Measurements from ENCODE around the gene SYVN1.
A peak's percentile ranks its signal among the peaks of the same experiment; 100 is the strongest.

The SYVN1 gene

DNA sequence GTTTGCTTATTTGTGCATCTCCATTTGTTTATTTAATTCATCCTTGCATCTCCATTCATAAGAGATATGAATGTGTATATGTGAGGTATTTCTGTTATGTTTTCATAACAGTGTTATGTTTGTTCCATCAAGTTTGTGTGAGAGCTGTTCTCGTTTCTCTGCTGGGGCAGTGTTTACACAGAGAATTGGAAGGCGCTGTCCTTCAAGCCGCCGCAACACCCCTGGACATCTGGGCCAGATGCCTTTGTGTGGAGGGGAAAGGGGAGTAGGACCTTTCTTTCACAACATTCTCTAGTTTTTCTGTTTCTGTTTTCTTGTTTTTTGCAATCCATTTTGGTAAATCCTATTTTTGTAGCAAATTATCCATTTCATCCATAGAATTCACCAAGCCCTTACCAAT lies 29.7 kb downstream of the SYVN1 start:
- H3K4me3 ChIP-seq (ENCODE audit: low read depth, low read length), result no peak overlapping the region
- ChIA-PET POLR2A (no interaction called here), CTCF (interaction anchor here (0.6 to 4.8 kb wide), 2 partner anchors 8 to 258 kb away, joined by 3 to 51 read pairs; partner anchors contain the start of gene TM7SF2)
- DNase-seq (ENCODE audit: low read depth, low spot score), result no peak
- TF ChIP-seq, protein P1, sequence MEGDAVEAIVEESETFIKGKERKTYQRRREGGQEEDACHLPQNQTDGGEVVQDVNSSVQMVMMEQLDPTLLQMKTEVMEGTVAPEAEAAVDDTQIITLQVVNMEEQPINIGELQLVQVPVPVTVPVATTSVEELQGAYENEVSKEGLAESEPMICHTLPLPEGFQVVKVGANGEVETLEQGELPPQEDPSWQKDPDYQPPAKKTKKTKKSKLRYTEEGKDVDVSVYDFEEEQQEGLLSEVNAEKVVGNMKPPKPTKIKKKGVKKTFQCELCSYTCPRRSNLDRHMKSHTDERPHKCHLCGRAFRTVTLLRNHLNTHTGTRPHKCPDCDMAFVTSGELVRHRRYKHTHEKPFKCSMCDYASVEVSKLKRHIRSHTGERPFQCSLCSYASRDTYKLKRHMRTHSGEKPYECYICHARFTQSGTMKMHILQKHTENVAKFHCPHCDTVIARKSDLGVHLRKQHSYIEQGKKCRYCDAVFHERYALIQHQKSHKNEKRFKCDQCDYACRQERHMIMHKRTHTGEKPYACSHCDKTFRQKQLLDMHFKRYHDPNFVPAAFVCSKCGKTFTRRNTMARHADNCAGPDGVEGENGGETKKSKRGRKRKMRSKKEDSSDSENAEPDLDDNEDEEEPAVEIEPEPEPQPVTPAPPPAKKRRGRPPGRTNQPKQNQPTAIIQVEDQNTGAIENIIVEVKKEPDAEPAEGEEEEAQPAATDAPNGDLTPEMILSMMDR (IDR thresholded peaks at IDR 0.05; ENCODE audit: insufficient read depth, low read length, missing control alignments), result no peak

DNA sequence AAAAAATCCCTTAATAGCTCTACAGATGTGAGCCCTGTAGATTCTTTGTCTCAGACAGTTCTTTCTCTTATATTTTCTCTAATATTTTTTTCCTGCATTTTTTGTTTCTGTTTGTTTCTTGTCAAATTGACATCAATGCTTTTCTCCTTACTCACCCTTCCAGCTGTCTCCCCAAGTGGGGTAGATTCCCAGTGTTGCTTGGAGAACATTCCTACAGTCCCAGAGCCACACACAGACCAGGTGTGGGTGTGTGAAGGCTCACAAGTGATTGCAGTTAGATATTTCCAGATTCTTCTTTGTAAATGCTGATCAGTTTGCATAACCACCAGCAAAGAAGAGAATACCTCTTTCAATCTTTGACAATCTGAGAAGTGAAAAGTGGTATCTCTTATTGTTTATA lies 30.8 kb downstream of the SYVN1 start:
- ChIA-PET POLR2A (no interaction called here), CTCF (interaction anchor here (1.4 to 4.8 kb wide), 5 partner anchors 9 to 89 kb away, joined by 4 to 51 read pairs (median 6); partner anchors contain the start of genes ARL2, TM7SF2 and ZNHIT2)
- no peak for DNase-seq (ENCODE audit: low read depth, low spot score)
- TF ChIP-seq, protein P1 (IDR thresholded peaks at IDR 0.05; ENCODE audit: insufficient read depth, low read length, missing control alignments), result no peak
- H3K4me3 ChIP-seq (ENCODE audit: low read depth, low read length), result no peak overlapping the region

DNA sequence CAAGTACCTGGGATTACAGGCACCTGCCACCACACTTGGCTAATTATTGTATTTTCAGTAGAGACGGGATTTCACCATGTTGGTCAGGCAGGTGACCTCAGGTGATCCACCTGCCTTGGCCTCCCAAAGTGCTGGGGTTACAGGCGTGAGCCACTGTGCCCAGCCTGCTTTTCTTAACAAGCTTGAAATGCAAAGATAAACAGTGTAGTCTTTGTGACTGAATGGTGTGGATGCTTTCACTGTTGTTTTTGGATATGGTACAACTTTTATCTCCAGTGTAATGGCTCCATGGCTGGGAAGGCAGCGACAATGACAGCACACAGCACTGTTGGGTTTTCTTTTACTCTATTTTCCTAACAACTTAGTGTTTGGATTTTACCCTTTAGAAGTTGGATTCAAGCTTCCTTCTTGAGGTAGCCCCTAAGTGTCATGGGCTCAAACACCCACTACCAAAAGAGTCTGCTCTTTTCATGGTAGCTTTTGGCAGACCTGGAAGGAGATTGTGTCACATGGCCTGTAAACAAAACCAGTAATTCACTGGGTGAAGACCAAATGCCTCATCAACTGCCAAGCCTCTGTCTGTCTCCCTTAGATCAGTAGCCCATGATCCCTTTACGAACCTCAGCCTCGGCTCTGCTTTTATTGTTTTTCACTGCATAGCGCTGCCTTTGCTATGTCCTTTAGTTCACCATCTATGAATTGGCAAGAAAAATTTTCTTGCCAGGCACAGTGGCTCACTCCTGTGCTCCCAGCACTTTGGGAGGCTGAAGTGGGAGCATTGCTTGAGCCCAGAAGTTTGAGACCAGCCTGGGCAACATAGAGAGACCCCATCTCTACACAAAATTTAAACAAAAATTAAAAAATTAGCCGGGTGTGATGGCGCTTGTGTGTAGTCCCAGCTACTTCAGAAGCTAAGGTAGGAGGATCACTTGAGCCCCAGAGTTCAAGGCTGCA lies 31.9 kb downstream of the SYVN1 start:
- no peak for DNase-seq (ENCODE audit: low read depth, low spot score)
- H3K4me3 ChIP-seq (ENCODE audit: low read depth, low read length), result no peak overlapping the region
- ChIA-PET CTCF (interaction anchor here (0.9 to 4.8 kb wide), 9 partner anchors 9 to 88 kb away, joined by 3 to 51 read pairs (median 5); partner anchors contain the start of genes ARL2, TM7SF2 and ZNHIT2), POLR2A (interaction anchor here (0.6 to 1.0 kb wide), 3 partner anchors 8 to 16 kb away, joined by 3 to 4 read pairs (median 3); no protein-coding TSS in a partner anchor)
- TF ChIP-seq, protein P1 (IDR thresholded peaks at IDR 0.05; ENCODE audit: insufficient read depth, low read length, missing control alignments), result no peak

DNA sequence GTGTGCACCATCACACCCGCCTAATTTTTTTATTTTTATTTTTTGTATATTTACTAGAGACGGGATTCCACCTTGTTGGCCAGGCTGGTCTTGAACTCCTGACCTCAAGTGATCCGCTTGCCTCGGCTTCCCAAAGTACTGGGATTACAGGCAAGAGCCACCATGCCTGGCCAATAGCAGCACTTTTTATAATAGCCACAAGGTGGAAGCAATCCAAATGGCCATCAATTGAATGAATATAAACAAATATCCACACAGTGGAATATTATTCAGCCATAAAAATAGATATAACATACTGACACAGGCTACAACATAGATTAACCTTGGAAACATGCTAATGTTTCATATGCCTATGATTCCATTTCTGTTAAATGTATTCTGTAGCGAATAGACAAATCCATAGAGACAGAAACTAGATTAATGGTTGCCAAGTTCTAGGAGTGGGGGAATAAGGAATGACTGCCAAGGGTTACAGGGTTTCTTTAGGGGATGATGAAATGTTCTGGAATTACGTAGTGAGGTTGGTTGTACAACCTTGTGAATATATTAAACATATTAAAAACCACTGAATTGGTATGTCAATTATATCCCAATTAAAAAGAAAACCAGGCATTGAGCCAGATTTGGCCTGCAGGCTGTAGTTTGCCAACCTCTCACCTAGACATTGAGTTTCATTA lies 33.5 kb downstream of the SYVN1 start:
- CTCF ChIA-PET, result interaction anchor here (1.8 to 7.7 kb wide), 3 partner anchors 10 to 87 kb away, joined by 6 to 169 read pairs (median 51); partner anchors contain the start of genes ARL2 and TM7SF2
- H3K4me3 ChIP-seq (ENCODE audit: low read depth, low read length), result no peak overlapping the region
- DNase-seq (ENCODE audit: low read depth, low spot score), result no peak
- POLR2A ChIA-PET, result no interaction called here
- TF ChIP-seq, protein P1 (IDR thresholded peaks at IDR 0.05; ENCODE audit: insufficient read depth, low read length, missing control alignments), result no peak

DNA sequence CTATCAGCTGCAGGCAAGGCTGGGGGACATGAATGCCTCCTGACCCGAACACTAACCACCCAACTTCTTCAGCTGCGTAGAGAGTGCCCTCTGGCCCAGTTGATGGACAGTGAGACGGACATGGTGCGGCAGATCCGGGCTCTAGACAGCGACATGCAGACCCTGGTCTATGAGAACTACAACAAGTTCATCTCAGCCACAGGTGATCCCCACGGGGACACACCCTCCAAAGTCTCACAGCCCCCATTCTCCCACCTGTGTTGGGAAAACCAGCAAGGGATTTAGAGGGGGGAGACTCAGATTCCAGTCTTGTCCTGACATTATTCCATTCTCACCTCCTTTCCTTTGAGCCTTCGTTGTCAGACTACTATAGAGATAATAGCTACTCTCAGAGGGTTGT lies 37.4 kb downstream of the SYVN1 start:
- no peak for DNase-seq (ENCODE audit: low read depth, low spot score)
- TF ChIP-seq, protein P1 (IDR thresholded peaks at IDR 0.05; ENCODE audit: insufficient read depth, low read length, missing control alignments), result no peak
- ChIA-PET POLR2A (interaction anchor here (0.8 to 1.6 kb wide), 5 partner anchors 12 to 220 kb away, joined by 3 to 8 read pairs (median 4); partner anchors contain the start of genes FAU, MRPL49 and TM7SF2), CTCF (interaction anchor here (1.5 to 7.7 kb wide), 5 partner anchors 14 to 85 kb away, joined by 5 to 169 read pairs (median 7); partner anchors contain the start of genes ARL2, TM7SF2 and ZNHIT2)
- H3K4me3 ChIP-seq (ENCODE audit: low read depth, low read length), result peak overlapping the region; percentile 76
